Panc1 (cell line): ENCODE data around the gene FNIP1. TPM values are rescaled to one million over a fixed set of nuclear protein-coding genes. Genes with fewer than 3 reads are reported as not detected.

Source experiments
- ATAC-seq: fragments of 200-7000 bp; cut with Tn5 transposase; 2 replicates; pipeline ENCODE4 v1.9.1; 2020; ENCODE audit warnings: mild to moderate bottlenecking, moderate library complexity
- BruUV-seq: library from RNA; stranded (reverse); fragments of 400-500 nt; replicated peaks from 2 replicates; lab custom pipeline; 2021; lab: Mats Ljungman, UMichigan
- CTCF ChIA-PET: fragments of 300-600 bp; sonication (Branson Sonifier 250); formaldehyde crosslinking; loops from one replicate; lab custom pipeline; 2022; ENCODE audit warnings: antibody characterized with exemption; lab: Charles Lee
- POLR2A ChIA-PET: fragments of 300-600 bp; sonication (Branson Sonifier 250); formaldehyde crosslinking; loops from one replicate; lab custom pipeline; 2022; ENCODE audit warnings: antibody characterized with exemption; lab: Charles Lee
- DNase-seq: peaks from one replicate; pipeline ENCODE4 v3.0.0-alpha.2; 2010; ENCODE audit warnings: low read depth, low spot score
- H3K27ac ChIP-seq: 2 replicates; pipeline ENCODE4 v1.5.1; 2011; ENCODE audit warnings: mild to moderate bottlenecking, low read length, inconsistent platforms
- H3K27me3 ChIP-seq: fragments of 200-500 bp; sonication (Bioruptor generic); 2 replicates; pipeline ENCODE4 v1.6.0; 2014; ENCODE audit warnings: low read length, inconsistent platforms; ENCODE audit not compliant: control insufficient read depth, insufficient read depth
- H3K36me3 ChIP-seq: fragments of 200-500 bp; sonication (Bioruptor generic); 2 replicates; pipeline ENCODE4 v1.5.1; 2014; ENCODE audit warnings: inconsistent platforms, mild to moderate bottlenecking, low read length, moderate library complexity; ENCODE audit not compliant: control insufficient read depth, insufficient read depth
- H3K4me1 ChIP-seq: 2 replicates; pipeline ENCODE4 v1.5.1; 2011; ENCODE audit warnings: inconsistent platforms, mild to moderate bottlenecking, low read length, moderate library complexity; ENCODE audit not compliant: control insufficient read depth, insufficient read depth
- H3K4me3 ChIP-seq, 2 experiments: 2 replicates each; pipeline ENCODE4 v1.5.1; 2011 to 2012; ENCODE audit warnings: low read depth in 2 of 2, low read length in 2 of 2, mild to moderate bottlenecking in 2 of 2, inconsistent platforms in 1 of 2, moderate library complexity in 1 of 2
- H3K9me3 ChIP-seq: fragments of 200-500 bp; sonication (Bioruptor generic); 2 replicates; pipeline ENCODE4 v1.5.1; 2014; ENCODE audit warnings: low read depth, mild to moderate bottlenecking, inconsistent platforms, low read length, moderate library complexity; ENCODE audit not compliant: control insufficient read depth, insufficient read depth
- POLR2AphosphoS5 ChIP-seq: IDR thresholded peaks from 2 replicates; pipeline ENCODE4 v1.6.1; 2012; ENCODE audit warnings: mild to moderate bottlenecking, low read depth, low read length, moderate library complexity
- SIN3A ChIP-seq: IDR thresholded peaks from 2 replicates; pipeline ENCODE4 v1.6.1; 2012; ENCODE audit warnings: low read depth, mild to moderate bottlenecking, low read length, moderate library complexity, borderline replicate concordance; ENCODE audit not compliant: insufficient read depth
- TCF7L2 ChIP-seq: IDR thresholded peaks from 2 replicates; pipeline ENCODE4 v1.6.1; 2011; ENCODE audit warnings: mild to moderate bottlenecking, low read depth, low read length, inconsistent platforms
- in situ Hi-C: cut with HindIII; loops from 2 replicates; pipeline ENCODE4 v1.10.0; 2016; ENCODE audit warnings: low sequenced_read_pairs, low pct_unique_long_range_greater_than_20kb
- intact Hi-C: fragments of 100-400 bp; cut with micrococcal nuclease; formaldehyde crosslinking; loops from one replicate; pipeline ENCODE4 v1.10.0; 2022; ENCODE audit not compliant: unreplicated experiment
- total RNA-seq: library from RNA; stranded (reverse); gene quantifications from one replicate; pipeline ENCODE4 v1.2.1, GENCODE V29; 2021; ENCODE audit not compliant: unreplicated experiment
- TF ChIP-seq, protein P1 (sequence below), 2 experiments: IDR thresholded peaks; 2 replicates each; pipeline ENCODE4 v1.6.1; 2011 to 2012; ENCODE audit warnings: low read depth in 2 of 2, control low read depth in 1 of 2, low read length in 1 of 2, mild to moderate bottlenecking in 1 of 2, moderate library complexity in 1 of 2; ENCODE audit not compliant: insufficient read depth in 1 of 2
- TF ChIP-seq, protein P2 (sequence below): fragments of 450-650 bp; IDR thresholded peaks from 2 replicates; pipeline ENCODE4 v1.5.1; 2017; ENCODE audit warnings: mild to moderate bottlenecking

FNIP1 gene
- total RNA-seq, 1 experiment from 2014 or later = 48.3 TPM

DNA sequence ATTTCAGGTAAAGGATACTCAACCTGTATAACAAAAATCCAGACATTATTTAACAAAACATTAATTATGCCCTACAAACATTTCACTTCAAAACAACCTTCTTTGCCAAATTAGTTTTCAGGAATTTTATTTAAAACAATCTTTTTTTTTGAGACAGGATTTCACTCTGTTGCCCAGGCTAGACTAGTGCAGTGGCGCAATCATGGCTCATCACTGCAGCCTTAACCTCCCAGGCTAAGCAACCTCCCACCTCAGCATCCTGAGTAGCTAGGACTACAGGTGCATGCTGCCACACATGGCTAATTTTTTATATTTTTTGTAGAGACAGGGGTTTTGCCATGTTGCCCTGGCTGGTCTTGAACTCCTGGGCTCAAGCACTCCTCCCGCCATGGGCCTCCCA is 3.9 kb downstream of the FNIP1 start:
- Histone ChIP-seq H3K27ac (no peak overlapping the region), H3K4me3 (no peak overlapping the region), H3K9me3 (no peaks in the 10 kb centered on the region), H3K27me3 (no peaks in the 10 kb centered on the region), H3K4me1 (peaks cover 18% of the 10 kb centered on the region), H3K36me3 (peaks cover 3% of the 10 kb centered on the region)
- in situ Hi-C loops = no loop called here
- no peak for TF ChIP-seq SIN3A
- TF ChIP-seq, protein P1, sequence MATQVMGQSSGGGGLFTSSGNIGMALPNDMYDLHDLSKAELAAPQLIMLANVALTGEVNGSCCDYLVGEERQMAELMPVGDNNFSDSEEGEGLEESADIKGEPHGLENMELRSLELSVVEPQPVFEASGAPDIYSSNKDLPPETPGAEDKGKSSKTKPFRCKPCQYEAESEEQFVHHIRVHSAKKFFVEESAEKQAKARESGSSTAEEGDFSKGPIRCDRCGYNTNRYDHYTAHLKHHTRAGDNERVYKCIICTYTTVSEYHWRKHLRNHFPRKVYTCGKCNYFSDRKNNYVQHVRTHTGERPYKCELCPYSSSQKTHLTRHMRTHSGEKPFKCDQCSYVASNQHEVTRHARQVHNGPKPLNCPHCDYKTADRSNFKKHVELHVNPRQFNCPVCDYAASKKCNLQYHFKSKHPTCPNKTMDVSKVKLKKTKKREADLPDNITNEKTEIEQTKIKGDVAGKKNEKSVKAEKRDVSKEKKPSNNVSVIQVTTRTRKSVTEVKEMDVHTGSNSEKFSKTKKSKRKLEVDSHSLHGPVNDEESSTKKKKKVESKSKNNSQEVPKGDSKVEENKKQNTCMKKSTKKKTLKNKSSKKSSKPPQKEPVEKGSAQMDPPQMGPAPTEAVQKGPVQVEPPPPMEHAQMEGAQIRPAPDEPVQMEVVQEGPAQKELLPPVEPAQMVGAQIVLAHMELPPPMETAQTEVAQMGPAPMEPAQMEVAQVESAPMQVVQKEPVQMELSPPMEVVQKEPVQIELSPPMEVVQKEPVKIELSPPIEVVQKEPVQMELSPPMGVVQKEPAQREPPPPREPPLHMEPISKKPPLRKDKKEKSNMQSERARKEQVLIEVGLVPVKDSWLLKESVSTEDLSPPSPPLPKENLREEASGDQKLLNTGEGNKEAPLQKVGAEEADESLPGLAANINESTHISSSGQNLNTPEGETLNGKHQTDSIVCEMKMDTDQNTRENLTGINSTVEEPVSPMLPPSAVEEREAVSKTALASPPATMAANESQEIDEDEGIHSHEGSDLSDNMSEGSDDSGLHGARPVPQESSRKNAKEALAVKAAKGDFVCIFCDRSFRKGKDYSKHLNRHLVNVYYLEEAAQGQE (IDR thresholded peaks at IDR 0.05; ENCODE audit: insufficient read depth in 1 of 2, low read depth in 2 of 2, low read length in 1 of 2) = no peak
- no peak for TF ChIP-seq POLR2AphosphoS5
- TF ChIP-seq, protein P2, sequence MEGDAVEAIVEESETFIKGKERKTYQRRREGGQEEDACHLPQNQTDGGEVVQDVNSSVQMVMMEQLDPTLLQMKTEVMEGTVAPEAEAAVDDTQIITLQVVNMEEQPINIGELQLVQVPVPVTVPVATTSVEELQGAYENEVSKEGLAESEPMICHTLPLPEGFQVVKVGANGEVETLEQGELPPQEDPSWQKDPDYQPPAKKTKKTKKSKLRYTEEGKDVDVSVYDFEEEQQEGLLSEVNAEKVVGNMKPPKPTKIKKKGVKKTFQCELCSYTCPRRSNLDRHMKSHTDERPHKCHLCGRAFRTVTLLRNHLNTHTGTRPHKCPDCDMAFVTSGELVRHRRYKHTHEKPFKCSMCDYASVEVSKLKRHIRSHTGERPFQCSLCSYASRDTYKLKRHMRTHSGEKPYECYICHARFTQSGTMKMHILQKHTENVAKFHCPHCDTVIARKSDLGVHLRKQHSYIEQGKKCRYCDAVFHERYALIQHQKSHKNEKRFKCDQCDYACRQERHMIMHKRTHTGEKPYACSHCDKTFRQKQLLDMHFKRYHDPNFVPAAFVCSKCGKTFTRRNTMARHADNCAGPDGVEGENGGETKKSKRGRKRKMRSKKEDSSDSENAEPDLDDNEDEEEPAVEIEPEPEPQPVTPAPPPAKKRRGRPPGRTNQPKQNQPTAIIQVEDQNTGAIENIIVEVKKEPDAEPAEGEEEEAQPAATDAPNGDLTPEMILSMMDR = no peak
- TF ChIP-seq TCF7L2 = no peak
- no TSS peak for BruUV-seq
- DNase-seq (no peak), ATAC-seq (no peak)
- intact Hi-C loops = no loop called here
- CTCF ChIA-PET = no interaction called here
- POLR2A ChIA-PET = interaction anchor here (0.7 kb wide), 1 partner anchor 81 kb away, joined by 3 read pairs; no protein-coding TSS in a partner anchor

DNA sequence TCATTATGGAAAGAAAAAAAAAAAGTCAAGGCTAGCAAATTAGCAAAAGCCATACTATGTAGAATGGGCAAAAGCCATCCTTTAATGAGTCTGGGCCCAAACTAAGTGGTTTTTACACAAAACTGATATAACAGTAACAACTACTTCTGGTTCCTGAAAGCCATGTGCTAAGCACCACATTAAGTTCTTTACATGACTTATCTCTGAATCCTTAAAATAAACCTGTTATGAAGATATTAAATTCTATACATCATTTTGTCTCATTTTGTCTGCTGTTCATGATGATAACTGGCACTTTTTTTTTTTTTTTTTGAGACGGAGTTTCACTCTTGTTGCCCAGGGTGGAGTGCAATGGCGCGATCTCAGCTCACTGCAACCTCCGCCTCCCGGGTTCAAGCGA is 5.0 kb downstream of the FNIP1 start:
- no peak for ATAC-seq
- TF ChIP-seq, protein P2 = no peak
- TF ChIP-seq TCF7L2 (no peak), POLR2AphosphoS5 (no peak), SIN3A (no peak)
- TF ChIP-seq, protein P1 (IDR thresholded peaks at IDR 0.05; ENCODE audit: insufficient read depth in 1 of 2, low read depth in 2 of 2, low read length in 1 of 2) = no peak
- no peak overlapping the region for H3K27ac ChIP-seq
- H3K9me3 ChIP-seq = no peaks in the 10 kb centered on the region
- peaks cover 3% of the 10 kb centered on the region for H3K36me3 ChIP-seq
- H3K4me3 ChIP-seq = no peak overlapping the region
- BruUV-seq = no TSS peak
- ChIA-PET CTCF (no interaction called here), POLR2A (no interaction called here)
- intact Hi-C loops (no loop called here), in situ Hi-C loops (no loop called here)
- H3K27me3 ChIP-seq = no peaks in the 10 kb centered on the region
- no peak for DNase-seq
- peaks cover 23% of the 10 kb centered on the region for H3K4me1 ChIP-seq
